Nephron (organoid): ENCODE results near the gene LRRC28.
"Not testable (repeated sequence)": the region's sequence is repeated elsewhere in the genome, so short reads cannot be mapped to it uniquely, and the experiment has no call there.

ENCODE experiments used
- H3K27ac Mint-ChIP-seq, 3 experiments: 2 replicates each; pipeline ENCODE4 v1.8.0; 2020; ENCODE audit warnings: mixed read lengths in 3 of 3, mild to moderate bottlenecking in 2 of 3, moderate library complexity in 1 of 3
- H3K27me3 Mint-ChIP-seq: 2 replicates; pipeline ENCODE4 v1.8.0; 2021; ENCODE audit warnings: low read depth, mild to moderate bottlenecking, moderate library complexity, mixed read lengths
- H3K36me3 Mint-ChIP-seq: 2 replicates; pipeline ENCODE4 v1.8.0; 2020; ENCODE audit warnings: low read depth, mixed read lengths
- H3K4me1 Mint-ChIP-seq: 2 replicates; pipeline ENCODE4 v1.8.0; 2020; ENCODE audit warnings: mixed read lengths
- H3K4me3 Mint-ChIP-seq, 3 experiments: 2 replicates each; pipeline ENCODE4 v1.8.0; 2020; ENCODE audit warnings: mild to moderate bottlenecking in 3 of 3, mixed read lengths in 3 of 3, moderate library complexity in 2 of 3
- H3K9me3 Mint-ChIP-seq: 2 replicates; pipeline ENCODE4 v1.8.0; 2020; ENCODE audit warnings: mixed read lengths
- TF ChIP-seq, protein P1 (sequence below), 3 experiments: fragments of 200-600 bp; sonication (generic); IDR thresholded peaks; one replicate each; pipeline ENCODE4 v1.5.0; 2021; ENCODE audit warnings: antibody characterized with exemption in 3 of 3; ENCODE audit not compliant: unreplicated experiment in 3 of 3

LRRC28 gene

GRCh38 chr15:99230867-99231266, 20.4 kb upstream of the LRRC28 start:
- TF ChIP-seq, protein P1, sequence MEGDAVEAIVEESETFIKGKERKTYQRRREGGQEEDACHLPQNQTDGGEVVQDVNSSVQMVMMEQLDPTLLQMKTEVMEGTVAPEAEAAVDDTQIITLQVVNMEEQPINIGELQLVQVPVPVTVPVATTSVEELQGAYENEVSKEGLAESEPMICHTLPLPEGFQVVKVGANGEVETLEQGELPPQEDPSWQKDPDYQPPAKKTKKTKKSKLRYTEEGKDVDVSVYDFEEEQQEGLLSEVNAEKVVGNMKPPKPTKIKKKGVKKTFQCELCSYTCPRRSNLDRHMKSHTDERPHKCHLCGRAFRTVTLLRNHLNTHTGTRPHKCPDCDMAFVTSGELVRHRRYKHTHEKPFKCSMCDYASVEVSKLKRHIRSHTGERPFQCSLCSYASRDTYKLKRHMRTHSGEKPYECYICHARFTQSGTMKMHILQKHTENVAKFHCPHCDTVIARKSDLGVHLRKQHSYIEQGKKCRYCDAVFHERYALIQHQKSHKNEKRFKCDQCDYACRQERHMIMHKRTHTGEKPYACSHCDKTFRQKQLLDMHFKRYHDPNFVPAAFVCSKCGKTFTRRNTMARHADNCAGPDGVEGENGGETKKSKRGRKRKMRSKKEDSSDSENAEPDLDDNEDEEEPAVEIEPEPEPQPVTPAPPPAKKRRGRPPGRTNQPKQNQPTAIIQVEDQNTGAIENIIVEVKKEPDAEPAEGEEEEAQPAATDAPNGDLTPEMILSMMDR (IDR thresholded peaks at IDR 0.05; ENCODE audit: unreplicated experiment in 3 of 3) = no peak
- no peak overlapping the region for H3K27ac Mint-ChIP-seq
- H3K9me3 Mint-ChIP-seq = peaks cover 3% of the 10 kb centered on the region
- H3K27me3 Mint-ChIP-seq = no peaks in the 10 kb centered on the region
- no peak overlapping the region for H3K4me3 Mint-ChIP-seq
- H3K36me3 Mint-ChIP-seq = peaks cover 45% of the 10 kb centered on the region
- no peaks in the 10 kb centered on the region for H3K4me1 Mint-ChIP-seq

GRCh38 chr15:99232740-99233139, 18.5 kb upstream of the LRRC28 start:
- Mint-ChIP-seq H3K27me3 (no peaks in the 10 kb centered on the region), H3K4me1 (no peaks in the 10 kb centered on the region), H3K27ac (no peak overlapping the region), H3K4me3 (no peak overlapping the region), H3K36me3 (peaks cover 50% of the 10 kb centered on the region), H3K9me3 (peaks cover 3% of the 10 kb centered on the region)
- TF ChIP-seq, protein P1 (IDR thresholded peaks at IDR 0.05; ENCODE audit: unreplicated experiment in 3 of 3) = no peak

DNA sequence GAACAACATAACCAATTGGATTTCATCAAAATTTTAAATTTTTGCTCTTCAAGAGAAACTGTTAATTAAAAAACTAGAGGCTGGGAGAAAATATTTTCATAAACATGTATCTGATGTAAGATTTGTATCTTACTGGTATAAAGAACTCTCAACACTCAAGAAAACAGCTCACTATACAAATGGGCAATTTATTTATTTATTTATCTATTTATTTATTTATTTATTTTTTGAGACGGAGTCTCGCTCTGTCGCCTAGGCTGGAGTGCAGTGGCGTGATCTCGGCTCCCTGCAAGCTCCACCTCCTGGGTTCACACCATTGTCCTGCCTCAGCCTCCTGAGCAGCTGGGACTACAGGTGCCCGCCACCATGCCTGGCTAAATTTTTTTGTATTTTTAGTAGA, 17.1 kb upstream of the LRRC28 start:
- not testable (repeated sequence) for H3K27ac Mint-ChIP-seq, H3K9me3 Mint-ChIP-seq, H3K4me3 Mint-ChIP-seq, H3K27me3 Mint-ChIP-seq, H3K4me1 Mint-ChIP-seq
- peaks cover 52% of the 10 kb centered on the region for H3K36me3 Mint-ChIP-seq

DNA sequence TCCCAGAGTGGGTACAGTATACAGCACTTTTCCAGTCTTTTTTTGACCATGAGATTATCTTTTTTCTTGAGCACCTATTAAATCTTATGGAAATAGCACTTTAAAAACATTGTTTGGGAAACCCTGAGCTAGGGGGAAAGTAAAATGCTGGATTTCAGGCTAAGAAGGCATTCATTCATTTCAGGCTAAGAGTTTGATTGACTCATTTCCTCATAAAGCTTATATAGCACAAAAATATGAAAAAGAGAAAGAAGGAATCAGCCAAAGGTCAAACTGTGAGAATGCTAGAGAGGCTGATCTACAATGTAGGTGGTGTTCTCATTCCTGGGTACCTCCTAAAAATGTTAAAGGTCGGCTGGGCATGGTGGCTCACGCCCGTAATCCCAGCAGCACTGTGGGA, 12.4 kb upstream of the LRRC28 start:
- Mint-ChIP-seq H3K36me3 (peaks cover 44% of the 10 kb centered on the region), H3K27me3 (no peaks in the 10 kb centered on the region), H3K27ac (no peak overlapping the region), H3K4me3 (no peak overlapping the region), H3K9me3 (no peaks in the 10 kb centered on the region), H3K4me1 (peaks cover 12% of the 10 kb centered on the region)
- TF ChIP-seq, protein P1 (IDR thresholded peaks at IDR 0.05; ENCODE audit: unreplicated experiment in 3 of 3) = no peak

DNA sequence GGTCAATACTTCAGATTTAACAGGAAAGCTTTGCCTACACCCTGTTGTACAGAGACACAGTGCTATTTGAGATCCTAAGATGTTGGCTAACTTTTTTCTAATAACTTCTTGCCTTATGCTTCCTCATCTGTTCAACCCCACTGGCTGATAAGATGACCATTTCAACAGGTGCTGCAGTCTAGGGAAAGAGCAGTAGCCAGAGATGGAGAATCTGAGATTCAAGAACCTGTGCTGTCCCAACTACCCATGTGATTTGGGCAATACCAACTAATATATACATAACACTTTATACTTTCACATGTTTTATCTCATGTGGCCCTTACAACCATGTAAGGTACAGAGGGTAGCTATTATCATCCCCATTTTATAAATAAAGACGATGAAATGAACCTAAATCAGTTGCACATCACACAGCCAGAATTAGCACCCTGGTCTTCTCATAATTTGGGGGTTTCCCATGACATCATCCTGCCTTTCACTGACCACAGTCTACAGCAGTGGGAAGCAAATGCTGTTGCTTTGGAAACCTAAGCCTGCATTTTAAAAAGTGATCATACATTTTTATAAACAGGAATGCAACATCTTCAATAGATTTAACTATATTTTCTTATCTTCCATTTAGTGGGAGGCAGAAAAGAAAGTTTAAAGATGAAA, 11.6 kb upstream of the LRRC28 start:
- peaks cover 39% of the 10 kb centered on the region for H3K36me3 Mint-ChIP-seq
- TF ChIP-seq, protein P1 (IDR thresholded peaks at IDR 0.05; ENCODE audit: unreplicated experiment in 3 of 3) = no peak
- H3K27ac Mint-ChIP-seq = no peak overlapping the region
- H3K27me3 Mint-ChIP-seq = no peaks in the 10 kb centered on the region
- no peaks in the 10 kb centered on the region for H3K9me3 Mint-ChIP-seq
- H3K4me1 Mint-ChIP-seq = peaks cover 12% of the 10 kb centered on the region
- H3K4me3 Mint-ChIP-seq = no peak overlapping the region

- H3K27ac Mint-ChIP-seq = no peak overlapping the region
- no peaks in the 10 kb centered on the region for H3K27me3 Mint-ChIP-seq
- H3K4me1 Mint-ChIP-seq = peaks cover 12% of the 10 kb centered on the region
- H3K4me3 Mint-ChIP-seq = no peak overlapping the region
- TF ChIP-seq, protein P1 (IDR thresholded peaks at IDR 0.05; ENCODE audit: unreplicated experiment in 3 of 3) = no peak
- peaks cover 25% of the 10 kb centered on the region for H3K36me3 Mint-ChIP-seq
- no peaks in the 10 kb centered on the region for H3K9me3 Mint-ChIP-seq
Measured at GRCh38 chr15:99241752-99242151, 9.5 kb upstream of the LRRC28 start.
